Neural cell (in vitro differentiated cells): ENCODE results near the gene THADA. TPM values are rescaled to one million over a fixed set of nuclear protein-coding genes. Genes with fewer than 3 reads are reported as not detected.
A peak's percentile ranks its signal among the peaks of the same experiment; 100 is the strongest.

Experiments
- H2AFZ ChIP-seq: fragments of 200-600, 300-800 bp; sonication (generic), shearing (Covaris generic); 2 replicates; pipeline ENCODE4 v1.6.0; 2014; ENCODE audit warnings: low read depth, mild to moderate bottlenecking, antibody characterized with exemption, low read length, moderate library complexity
- H3F3A ChIP-seq: fragments of 200-600 bp; shearing (Covaris generic); 2 replicates; pipeline ENCODE4 v1.6.1; 2016; ENCODE audit warnings: mild to moderate bottlenecking, moderate library complexity, mixed read lengths, antibody characterized with exemption, low read length; ENCODE audit not compliant: insufficient read depth, poor library complexity, severe bottlenecking
- H3K27ac ChIP-seq: fragments of 200-600, 300-800 bp; sonication (generic), shearing (Covaris generic); 2 replicates; pipeline ENCODE4 v1.5.1; 2014; ENCODE audit warnings: mild to moderate bottlenecking, low read length, moderate library complexity
- H3K27me3 ChIP-seq: fragments of 300-800, 200-600 bp; sonication (generic), shearing (Covaris generic); 2 replicates; pipeline ENCODE4 v1.6.0; 2014; ENCODE audit warnings: mild to moderate bottlenecking, low read depth, low read length, moderate library complexity; ENCODE audit not compliant: insufficient read depth
- H3K36me3 ChIP-seq: fragments of 300-800, 200-600 bp; sonication (generic), shearing (Covaris generic); 2 replicates; pipeline ENCODE4 v1.5.1; 2014; ENCODE audit warnings: mild to moderate bottlenecking, antibody characterized with exemption, low read length, moderate library complexity; ENCODE audit not compliant: insufficient read depth
- H3K4me2 ChIP-seq: fragments of 300-800, 200-600 bp; sonication (generic), shearing (Covaris generic); 2 replicates; pipeline ENCODE4 v1.6.0; 2014; ENCODE audit warnings: mild to moderate bottlenecking, low read length
- H3K4me3 ChIP-seq: fragments of 300-800, 200-600 bp; sonication (generic), shearing (Covaris generic); 2 replicates; pipeline ENCODE4 v1.5.1; 2014; ENCODE audit warnings: mild to moderate bottlenecking, low read length, moderate library complexity
- H3K79me2 ChIP-seq: fragments of 200-600 bp; shearing (Covaris generic); replicated peaks from 2 replicates; pipeline ENCODE4 v1.6.0; 2014; ENCODE audit warnings: mild to moderate bottlenecking, low read length, moderate library complexity; ENCODE audit not compliant: insufficient read depth
- H3K9ac ChIP-seq: fragments of 300-800, 200-600 bp; sonication (generic), shearing (Covaris generic); 2 replicates; pipeline ENCODE4 v1.6.1; 2016; ENCODE audit warnings: mild to moderate bottlenecking, low read length, mixed read lengths
- H3K9me2 ChIP-seq: fragments of 200-600 bp; shearing (Covaris generic); 2 replicates; pipeline ENCODE4 v1.6.1; 2016; ENCODE audit warnings: mild to moderate bottlenecking, low read length, mixed read lengths; ENCODE audit not compliant: insufficient read depth
- H3K9me3 ChIP-seq: fragments of 200-600, 300-800 bp; sonication (generic), shearing (Covaris generic); 2 replicates; pipeline ENCODE4 v1.6.1; 2016; ENCODE audit warnings: mild to moderate bottlenecking, mixed run types, low read length, moderate library complexity, mixed read lengths
- H4K20me1 ChIP-seq: fragments of 200-600 bp; shearing (Covaris generic); 2 replicates; pipeline ENCODE4 v1.6.1; 2016; ENCODE audit warnings: mild to moderate bottlenecking, mixed run types; ENCODE audit not compliant: insufficient read depth
- EP300 ChIP-seq: fragments of 450-650 bp; conservative IDR thresholded peaks from 2 replicates; pipeline ENCODE4 v1.6.1; 2014; ENCODE audit warnings: antibody characterized with exemption, mild to moderate bottlenecking, moderate library complexity; ENCODE audit not compliant: poor library complexity, severe bottlenecking
- EZH2 ChIP-seq: fragments of 200-600, 300-800 bp; shearing (Covaris generic), sonication (generic); IDR thresholded peaks from 2 replicates; pipeline ENCODE4 v1.6.1; 2014; ENCODE audit warnings: antibody characterized with exemption, low read length, borderline replicate concordance, mild to moderate bottlenecking; ENCODE audit not compliant: insufficient read depth, poor library complexity, severe bottlenecking
- MXI1 ChIP-seq: fragments of 450-650 bp; conservative IDR thresholded peaks from 2 replicates; pipeline ENCODE4 v1.6.1; 2014; ENCODE audit warnings: antibody characterized with exemption, mild to moderate bottlenecking; ENCODE audit not compliant: poor library complexity, severe bottlenecking
- POLR2AphosphoS5 ChIP-seq: IDR thresholded peaks from 2 replicates; pipeline ENCODE4 v1.6.1; 2012
- RAD21 ChIP-seq: fragments of 450-650 bp; conservative IDR thresholded peaks from 2 replicates; pipeline ENCODE4 v1.6.1; 2014; ENCODE audit warnings: antibody characterized with exemption, mild to moderate bottlenecking, moderate library complexity
- REST ChIP-seq: IDR thresholded peaks from 2 replicates; pipeline ENCODE4 v1.6.1; 2012; ENCODE audit warnings: borderline replicate concordance
- SMC3 ChIP-seq: fragments of 450-650 bp; conservative IDR thresholded peaks from 2 replicates; pipeline ENCODE4 v1.6.1; 2014; ENCODE audit warnings: antibody characterized with exemption, mild to moderate bottlenecking, moderate library complexity; ENCODE audit not compliant: poor library complexity
- TAF1 ChIP-seq: IDR thresholded peaks from 2 replicates; pipeline ENCODE4 v1.6.1; 2012; ENCODE audit warnings: low read depth
- polyA plus RNA-seq: library from polyadenylated mRNA; depleted of rRNA; stranded (reverse); fragments of >200 nt; gene quantifications from 2 replicates; pipeline ENCODE4 v1.2.3, GENCODE V29; 2014
- TF ChIP-seq, protein P1 (sequence below): fragments of 450-650 bp; IDR thresholded peaks from 2 replicates; pipeline ENCODE4 v1.5.1; 2014; ENCODE audit warnings: antibody characterized with exemption, mild to moderate bottlenecking, moderate library complexity; ENCODE audit not compliant: poor library complexity, severe bottlenecking

The THADA gene
- polyA plus RNA-seq, 1 donor from 2014 or later = 8.5 TPM

DNA sequence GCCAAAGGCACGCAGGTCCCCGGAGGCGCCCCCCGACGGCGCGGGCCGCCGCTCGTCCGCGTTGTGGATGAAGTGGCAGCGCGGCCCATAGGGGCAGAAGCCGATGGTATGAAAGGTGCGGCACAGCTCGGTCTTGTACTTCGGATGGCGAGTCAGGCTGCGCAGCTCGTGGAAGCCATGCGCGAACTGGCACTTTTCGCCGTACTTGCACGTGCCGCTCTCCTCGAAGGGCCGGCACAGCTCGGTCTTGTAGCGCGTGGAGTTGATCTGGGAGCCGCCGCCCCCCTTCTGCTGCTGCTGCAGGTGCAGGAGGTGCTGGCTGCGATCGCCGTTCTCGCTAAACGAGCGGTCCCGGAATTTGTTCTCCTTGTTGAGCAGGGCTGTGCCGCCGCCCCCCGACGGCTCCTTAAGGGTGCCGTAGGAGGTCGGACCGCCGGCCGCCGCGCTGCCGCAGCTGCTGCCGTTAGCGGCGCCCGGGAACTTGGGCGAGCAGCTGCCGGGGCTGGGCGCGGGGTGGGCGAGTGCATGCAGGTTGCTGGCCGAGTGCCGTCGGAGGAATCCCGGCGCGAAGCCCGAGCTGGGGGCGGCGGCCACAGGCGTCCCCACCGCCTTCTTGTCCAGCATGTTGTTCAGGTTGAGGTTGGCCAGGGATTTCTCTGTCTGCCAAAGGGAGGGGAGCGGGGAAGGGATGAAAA, 370.6 kb downstream of the THADA start:
- no peak for TF ChIP-seq EP300
- TF ChIP-seq, protein P1, sequence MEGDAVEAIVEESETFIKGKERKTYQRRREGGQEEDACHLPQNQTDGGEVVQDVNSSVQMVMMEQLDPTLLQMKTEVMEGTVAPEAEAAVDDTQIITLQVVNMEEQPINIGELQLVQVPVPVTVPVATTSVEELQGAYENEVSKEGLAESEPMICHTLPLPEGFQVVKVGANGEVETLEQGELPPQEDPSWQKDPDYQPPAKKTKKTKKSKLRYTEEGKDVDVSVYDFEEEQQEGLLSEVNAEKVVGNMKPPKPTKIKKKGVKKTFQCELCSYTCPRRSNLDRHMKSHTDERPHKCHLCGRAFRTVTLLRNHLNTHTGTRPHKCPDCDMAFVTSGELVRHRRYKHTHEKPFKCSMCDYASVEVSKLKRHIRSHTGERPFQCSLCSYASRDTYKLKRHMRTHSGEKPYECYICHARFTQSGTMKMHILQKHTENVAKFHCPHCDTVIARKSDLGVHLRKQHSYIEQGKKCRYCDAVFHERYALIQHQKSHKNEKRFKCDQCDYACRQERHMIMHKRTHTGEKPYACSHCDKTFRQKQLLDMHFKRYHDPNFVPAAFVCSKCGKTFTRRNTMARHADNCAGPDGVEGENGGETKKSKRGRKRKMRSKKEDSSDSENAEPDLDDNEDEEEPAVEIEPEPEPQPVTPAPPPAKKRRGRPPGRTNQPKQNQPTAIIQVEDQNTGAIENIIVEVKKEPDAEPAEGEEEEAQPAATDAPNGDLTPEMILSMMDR = no peak
- no peak for TF ChIP-seq POLR2AphosphoS5
- no peak for TF ChIP-seq REST
- TF ChIP-seq SMC3 = no peak
- no peak for TF ChIP-seq TAF1
- no peak for TF ChIP-seq RAD21
- no peak for TF ChIP-seq MXI1
- TF ChIP-seq EZH2 = peak; percentile 12
- peaks cover 8% of the 10 kb centered on the region for H3K9me3 ChIP-seq
- H3K9me2 ChIP-seq = no peaks in the 10 kb centered on the region
- peaks cover 46% of the 10 kb centered on the region for H3K27me3 ChIP-seq
- peak overlapping the region; percentile 81 for H3K4me3 ChIP-seq
- H4K20me1 ChIP-seq = no peaks in the 10 kb centered on the region
- H3K4me2 ChIP-seq = no peak overlapping the region
- no peak overlapping the region for H2AFZ ChIP-seq
- H3K27ac ChIP-seq = no peak overlapping the region
- H3K79me2 ChIP-seq = peaks cover 9% of the 10 kb centered on the region
- no peak overlapping the region for H3K9ac ChIP-seq
- peaks cover 6% of the 10 kb centered on the region for H3F3A ChIP-seq
- no peaks in the 10 kb centered on the region for H3K36me3 ChIP-seq

DNA sequence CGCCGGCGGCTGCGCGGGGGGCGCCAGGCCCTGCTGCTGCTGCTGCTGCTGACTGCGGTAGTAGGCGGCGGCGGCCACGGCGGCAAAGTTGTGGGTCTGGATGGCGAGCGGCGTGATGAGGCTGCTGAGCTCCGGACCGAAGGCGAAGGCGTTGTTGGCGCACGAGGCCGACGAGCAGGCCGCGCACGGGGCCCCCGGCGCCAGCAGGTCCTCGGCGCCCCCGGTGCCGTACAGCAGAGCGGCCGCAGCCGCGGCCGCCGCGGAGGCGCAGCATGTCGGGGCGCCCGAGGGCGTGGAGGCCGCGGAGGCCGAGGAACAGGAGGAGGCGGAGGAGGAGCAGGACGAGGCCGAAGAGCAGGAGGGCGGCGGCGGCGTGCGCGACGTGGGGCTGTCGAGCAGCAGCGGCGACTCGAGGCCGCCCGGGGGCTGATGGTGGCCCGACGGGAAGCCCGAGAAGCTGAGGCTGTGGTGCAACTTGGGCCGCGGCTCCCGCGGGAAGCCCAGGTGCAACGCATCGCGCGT, 371.2 kb downstream of the THADA start:
- Histone ChIP-seq H3K79me2 (peaks cover 9% of the 10 kb centered on the region), H3K4me2 (no peak overlapping the region), H3K9me3 (peaks cover 8% of the 10 kb centered on the region), H3K4me3 (peak overlapping the region; percentile 60), H3K36me3 (no peaks in the 10 kb centered on the region), H3K9me2 (no peaks in the 10 kb centered on the region), H3K27ac (no peak overlapping the region), H3K27me3 (peaks cover 46% of the 10 kb centered on the region), H3F3A (peaks cover 6% of the 10 kb centered on the region), H3K9ac (peak overlapping the region; percentile 44), H4K20me1 (no peaks in the 10 kb centered on the region), H2AFZ (no peak overlapping the region)
- TF ChIP-seq EZH2 = peak; percentile 11
- no peak for TF ChIP-seq POLR2AphosphoS5
